Measurements from ENCODE around the gene ODAD4.

The ODAD4 gene

GRCh38 chr17:41967921-41968578 lies 37.6 kb downstream of the ODAD4 start:
- Histone ChIP-seq H2AFZ (ENCODE audit: low read depth, low read length) (no peak overlapping the region), H3K27ac (ENCODE audit: low read length) (peak overlapping the region; percentile 77; the same call in 1 of the 2 replicates), H3K4me2 (ENCODE audit: low read length) (peak overlapping the region; percentile 89), H3K4me3 (ENCODE audit: low read length) (peak overlapping the region; percentile 96), H3K4me1 (ENCODE audit: low read length) (peaks cover 38% of the 10 kb centered on the region), H3K79me2 (ENCODE audit: low read length) (peaks cover 64% of the 10 kb centered on the region), H4K20me1 (ENCODE audit: insufficient read depth, low read length) (peaks cover 39% of the 10 kb centered on the region), H3K27me3 (ENCODE audit: low read depth, low read length) (no peaks in the 10 kb centered on the region), H3K9ac (ENCODE audit: low read length) (peak overlapping the region; percentile 91; the same call in 1 of the 2 replicates), H3K36me3 (replicated peaks; ENCODE audit: low read depth, low read length) (peaks cover 45% of the 10 kb centered on the region), H3K9me3 (ENCODE audit: insufficient read depth, low read length) (no peaks in the 10 kb centered on the region)
- TF ChIP-seq CTCF (IDR thresholded peaks at IDR 0.05; ENCODE audit: low read depth, low read length) = no peak
- TF ChIP-seq EZH2phosphoT487 (IDR thresholded peaks at IDR 0.05; ENCODE audit: low read depth) = no peak

- no peak overlapping the region for H3K4me3 ChIP-seq (ENCODE audit: low read length)
- no peak overlapping the region for H3K27ac ChIP-seq (ENCODE audit: low read length)
These were observed 38.3 kb downstream of the ODAD4 start for GRCh38 chr17:41968676-41969075.

GRCh38 chr17:41970901-41971331 lies 40.5 kb downstream of the ODAD4 start:
- H3K9me3 ChIP-seq (ENCODE audit: insufficient read depth, low read length) = no peaks in the 10 kb centered on the region
- TF ChIP-seq CTCF (IDR thresholded peaks at IDR 0.05; ENCODE audit: low read depth, low read length) = no peak
- TF ChIP-seq EZH2phosphoT487 (IDR thresholded peaks at IDR 0.05; ENCODE audit: low read depth) = no peak
- H3K9ac ChIP-seq (ENCODE audit: low read length) = no peak overlapping the region
- H4K20me1 ChIP-seq (ENCODE audit: insufficient read depth, low read length) = peaks cover 47% of the 10 kb centered on the region
- H3K27me3 ChIP-seq (ENCODE audit: low read depth, low read length) = no peaks in the 10 kb centered on the region
- no peak overlapping the region for H2AFZ ChIP-seq (ENCODE audit: low read depth, low read length)
- H3K36me3 ChIP-seq (replicated peaks; ENCODE audit: low read depth, low read length) = peaks cover 72% of the 10 kb centered on the region
- peaks cover 49% of the 10 kb centered on the region for H3K4me1 ChIP-seq (ENCODE audit: low read length)
- no peak overlapping the region for H3K4me2 ChIP-seq (ENCODE audit: low read length)
- H3K4me3 ChIP-seq (ENCODE audit: low read length) = no peak overlapping the region
- peaks cover 90% of the 10 kb centered on the region for H3K79me2 ChIP-seq (ENCODE audit: low read length)
- H3K27ac ChIP-seq (ENCODE audit: low read length) = no peak overlapping the region

More at GRCh38 chr17:41968676-41969075, 38.3 kb downstream of the ODAD4 start:
- H3K36me3 ChIP-seq (replicated peaks; ENCODE audit: low read depth, low read length) = peaks cover 51% of the 10 kb centered on the region
- H3K79me2 ChIP-seq (ENCODE audit: low read length) = peaks cover 71% of the 10 kb centered on the region
- no peak overlapping the region for H3K9ac ChIP-seq (ENCODE audit: low read length)
- peaks cover 46% of the 10 kb centered on the region for H4K20me1 ChIP-seq (ENCODE audit: insufficient read depth, low read length)
- H3K27me3 ChIP-seq (ENCODE audit: low read depth, low read length) = no peaks in the 10 kb centered on the region
- no peak overlapping the region for H3K4me2 ChIP-seq (ENCODE audit: low read length)
- no peaks in the 10 kb centered on the region for H3K9me3 ChIP-seq (ENCODE audit: insufficient read depth, low read length)
- no peak for TF ChIP-seq CTCF (IDR thresholded peaks at IDR 0.05; ENCODE audit: low read depth, low read length)
- no peak for TF ChIP-seq EZH2phosphoT487 (IDR thresholded peaks at IDR 0.05; ENCODE audit: low read depth)
- H3K4me1 ChIP-seq (ENCODE audit: low read length) = peaks cover 44% of the 10 kb centered on the region
- H2AFZ ChIP-seq (ENCODE audit: low read depth, low read length) = no peak overlapping the region

- H3K4me1 ChIP-seq (ENCODE audit: low read length) = peaks cover 57% of the 10 kb centered on the region
- peaks cover 89% of the 10 kb centered on the region for H3K79me2 ChIP-seq (ENCODE audit: low read length)
- H3K27me3 ChIP-seq (ENCODE audit: low read depth, low read length) = no peaks in the 10 kb centered on the region
- H3K27ac ChIP-seq (ENCODE audit: low read length) = peak overlapping the region; percentile 70; the same call in 1 of the 2 replicates
- H4K20me1 ChIP-seq (ENCODE audit: insufficient read depth, low read length) = peaks cover 47% of the 10 kb centered on the region
- H3K36me3 ChIP-seq (replicated peaks; ENCODE audit: low read depth, low read length) = peaks cover 77% of the 10 kb centered on the region
- H3K4me3 ChIP-seq (ENCODE audit: low read length) = peak overlapping the region; percentile 39; the same call in 1 of the 2 replicates
- H3K4me2 ChIP-seq (ENCODE audit: low read length) = peak overlapping the region; percentile 59; the same call in 1 of the 2 replicates
- no peaks in the 10 kb centered on the region for H3K9me3 ChIP-seq (ENCODE audit: insufficient read depth, low read length)
- no peak overlapping the region for H2AFZ ChIP-seq (ENCODE audit: low read depth, low read length)
- H3K9ac ChIP-seq (ENCODE audit: low read length) = no peak overlapping the region
- TF ChIP-seq CTCF (IDR thresholded peaks at IDR 0.05; ENCODE audit: low read depth, low read length) = no peak
- no peak for TF ChIP-seq EZH2phosphoT487 (IDR thresholded peaks at IDR 0.05; ENCODE audit: low read depth)
These were observed 41.5 kb downstream of the ODAD4 start for GRCh38 chr17:41971721-41972523.
